H1 (cell line): ENCODE data around the gene SLC22A15. TPM values are rescaled to one million over a fixed set of nuclear protein-coding genes. Genes with fewer than 3 reads are reported as not detected.

Experiments
- CTCF ChIA-PET: fragments of 300-600 bp; sonication (Branson Sonifier 250); formaldehyde crosslinking; loops from one replicate; lab custom pipeline; 2021; ENCODE audit not compliant: partially characterized antibody; lab: Charles Lee
- POLR2A ChIA-PET: fragments of 300-600 bp; sonication (Branson Sonifier 250); formaldehyde crosslinking; loops from one replicate; lab custom pipeline; 2021; ENCODE audit warnings: inconsistent platforms; ENCODE audit not compliant: partially characterized antibody; lab: Charles Lee
- DNase-seq, 2 experiments: peaks; one replicate each; pipeline versions ENCODE4 v3.0.0 to v3.0.0-alpha.2; 2010 to 2022; ENCODE audit warnings: low spot score in 2 of 2, low read depth in 1 of 2, mixed read lengths in 1 of 2
- FAIRE-seq: peaks from 2 replicates; lab custom pipeline; 2011; peaks lifted over from hg19 to GRCh38; lab: Jason Lieb, UNC
- H2AFZ ChIP-seq: 2 replicates; pipeline ENCODE4 v1.8.1; 2012; ENCODE audit warnings: low read length, inconsistent platforms
- H2AK5ac ChIP-seq: 2 replicates; pipeline ENCODE4 v1.6.1; 2013; ENCODE audit warnings: low read depth, low read length
- H2BK120ac ChIP-seq: replicated peaks from 2 replicates; pipeline ENCODE3; 2013; ENCODE audit warnings: low read depth, low read length, inconsistent platforms
- H2BK12ac ChIP-seq: 2 replicates; pipeline ENCODE4 v1.6.1; 2013; ENCODE audit warnings: low read depth, low read length
- H2BK15ac ChIP-seq: 2 replicates; pipeline ENCODE4 v1.6.1; 2013; ENCODE audit warnings: low read length
- H2BK20ac ChIP-seq: 2 replicates; pipeline ENCODE4 v1.6.1; 2013; ENCODE audit warnings: low read length
- H2BK5ac ChIP-seq: 2 replicates; pipeline ENCODE4 v1.6.1; 2013; ENCODE audit warnings: low read depth, low read length
- H3K14ac ChIP-seq: 2 replicates; pipeline ENCODE4 v1.6.1; 2013; ENCODE audit warnings: inconsistent platforms; ENCODE audit not compliant: insufficient read length
- H3K18ac ChIP-seq: 2 replicates; pipeline ENCODE4 v1.6.1; 2013; ENCODE audit warnings: low read length; ENCODE audit errors: extremely low read depth
- H3K23ac ChIP-seq: 2 replicates; pipeline ENCODE4 v1.6.1; 2013; ENCODE audit warnings: inconsistent platforms; ENCODE audit not compliant: insufficient read length
- H3K23me2 ChIP-seq: 2 replicates; pipeline ENCODE4 v1.6.1; 2013; ENCODE audit warnings: low read depth, low read length
- H3K27ac ChIP-seq: 2 replicates; pipeline ENCODE4 v1.6.1; 2011; ENCODE audit warnings: low read depth, low read length, inconsistent platforms
- H3K27me3 ChIP-seq, 4 experiments: replicated peaks in 1 of 4; 1 replicate in 1 of 4; 2 replicates in 3 of 4; pipeline versions ENCODE4 v1.6.1 to v1.8.1; 2011 to 2013; ENCODE audit warnings: low read length in 3 of 4, mild to moderate bottlenecking in 3 of 4, inconsistent platforms in 2 of 4, mixed read lengths in 2 of 4, moderate library complexity in 1 of 4; ENCODE audit not compliant: control insufficient read depth in 3 of 4, insufficient read depth in 3 of 4; ENCODE audit errors: extremely low read depth in 1 of 4
- H3K36me3 ChIP-seq, 4 experiments: 2 replicates each; pipeline versions ENCODE4 v1.6.1 to v1.8.1; 2011 to 2013; ENCODE audit warnings: mild to moderate bottlenecking in 4 of 4, low read length in 3 of 4, moderate library complexity in 2 of 4, control low read depth in 1 of 4, inconsistent platforms in 1 of 4; ENCODE audit not compliant: insufficient read depth in 4 of 4, control insufficient read depth in 2 of 4
- H3K4ac ChIP-seq: replicated peaks from 2 replicates; pipeline ENCODE3; 2013; ENCODE audit warnings: low read length, low read depth, mixed read lengths, inconsistent platforms; ENCODE audit not compliant: insufficient read length
- H3K4me1 ChIP-seq, 4 experiments: replicated peaks in 1 of 4; 1 replicate in 1 of 4; 2 replicates in 3 of 4; pipeline versions ENCODE4 v1.6.1 to v1.8.1; 2011 to 2013; ENCODE audit warnings: low read length in 3 of 4, inconsistent platforms in 2 of 4, mixed read lengths in 1 of 4; ENCODE audit not compliant: insufficient read depth in 4 of 4, control insufficient read depth in 3 of 4
- H3K4me2 ChIP-seq, 2 experiments: 2 replicates each; pipeline versions ENCODE4 v1.6.1 to v1.8.1; 2011 to 2013; ENCODE audit warnings: low read depth in 2 of 2, low read length in 2 of 2, control low read depth in 1 of 2, inconsistent platforms in 1 of 2, mild to moderate bottlenecking in 1 of 2; ENCODE audit not compliant: insufficient read depth in 1 of 2
- H3K4me3 ChIP-seq, 4 experiments: fragments of 200-600, 300-600 bp in 1 of 4; sonication (generic), shearing (Covaris generic), sonication (Bioruptor Twin) in 1 of 4; 2 replicates each; pipeline versions ENCODE4 v1.5.1 to v1.8.1; 2011 to 2016; ENCODE audit warnings: low read length in 4 of 4, low read depth in 3 of 4, control low read depth in 2 of 4, inconsistent platforms in 2 of 4, mild to moderate bottlenecking in 2 of 4, mixed read lengths in 1 of 4, moderate library complexity in 1 of 4; ENCODE audit not compliant: insufficient read depth in 2 of 4; ENCODE audit errors: extremely low read depth in 1 of 4
- H3K56ac ChIP-seq: replicated peaks from 2 replicates; pipeline ENCODE3; 2013; ENCODE audit warnings: low read depth, mild to moderate bottlenecking, mixed read lengths, low read length, inconsistent platforms; ENCODE audit not compliant: insufficient read length
- H3K79me1 ChIP-seq: 2 replicates; pipeline ENCODE4 v1.6.1; 2013; ENCODE audit warnings: low read depth, low read length, control low read depth
- H3K79me2 ChIP-seq, 2 experiments: 2 replicates each; pipeline versions ENCODE4 v1.6.1 to v1.8.1; 2012 to 2013; ENCODE audit warnings: low read length in 2 of 2, mild to moderate bottlenecking in 2 of 2, inconsistent platforms in 1 of 2; ENCODE audit not compliant: insufficient read depth in 2 of 2, control insufficient read depth in 1 of 2
- H3K9ac ChIP-seq, 4 experiments: replicated peaks in 1 of 4; 1 replicate in 1 of 4; 2 replicates in 3 of 4; pipeline versions ENCODE4 v1.6.1 to v1.8.1; 2011 to 2013; ENCODE audit warnings: low read depth in 3 of 4, low read length in 3 of 4, control low read depth in 2 of 4, mild to moderate bottlenecking in 2 of 4, moderate library complexity in 2 of 4, inconsistent platforms in 1 of 4; ENCODE audit errors: extremely low read depth in 1 of 4
- H3K9me3 ChIP-seq, 2 experiments: 2 replicates each; pipeline versions ENCODE4 v1.6.1 to v1.8.1; 2012 to 2013; ENCODE audit warnings: mild to moderate bottlenecking in 2 of 2, moderate library complexity in 2 of 2, control low read depth in 1 of 2, inconsistent platforms in 1 of 2, low read depth in 1 of 2, low read length in 1 of 2, mixed read lengths in 1 of 2; ENCODE audit not compliant: insufficient read depth in 2 of 2
- H4K20me1 ChIP-seq, 2 experiments: replicated peaks in 1 of 2; 2 replicates each; pipeline versions ENCODE3 to v1.8.1; 2011 to 2013; ENCODE audit warnings: inconsistent platforms in 2 of 2, low read length in 2 of 2, mild to moderate bottlenecking in 1 of 2; ENCODE audit not compliant: insufficient read depth in 2 of 2, control insufficient read depth in 1 of 2
- H4K5ac ChIP-seq: 2 replicates; pipeline ENCODE4 v1.6.1; 2013; ENCODE audit warnings: low read length, low read depth, mixed read lengths, inconsistent platforms; ENCODE audit not compliant: insufficient read length
- H4K8ac ChIP-seq: 2 replicates; pipeline ENCODE4 v1.8.0; 2013; ENCODE audit warnings: mild to moderate bottlenecking, moderate library complexity, low read length, inconsistent platforms; ENCODE audit not compliant: insufficient read depth; ENCODE audit errors: extremely low read depth
- H4K91ac ChIP-seq: replicated peaks from 2 replicates; pipeline ENCODE3; 2013; ENCODE audit warnings: low read length, mixed read lengths, inconsistent platforms; ENCODE audit not compliant: insufficient read length
- CBX5 ChIP-seq: fragments of 300-800, 300-1000 bp; sonication (generic); IDR thresholded peaks from 2 replicates; pipeline ENCODE4 v1.7.1; 2016; ENCODE audit warnings: antibody characterized with exemption, low read length, low read depth
- CTBP2 ChIP-seq: IDR thresholded peaks from 2 replicates; pipeline ENCODE4 v1.7.0; 2011; ENCODE audit warnings: borderline replicate concordance, mild to moderate bottlenecking, moderate library complexity, mixed read lengths, low read length; ENCODE audit not compliant: insufficient read depth, insufficient read length
- EGR1 ChIP-seq: IDR thresholded peaks from 2 replicates; pipeline ENCODE4 v1.6.1; 2011; ENCODE audit warnings: low read depth, low read length, borderline replicate concordance
- FOSL1 ChIP-seq: IDR thresholded peaks from 2 replicates; pipeline ENCODE4 v1.6.1; 2011; ENCODE audit warnings: mild to moderate bottlenecking, low read depth, low read length, moderate library complexity; ENCODE audit not compliant: insufficient read depth
- HDAC2 ChIP-seq, 2 experiments: fragments of 300-600 bp in 1 of 2; sonication (generic) in 1 of 2; IDR thresholded peaks; 2 replicates each; pipeline ENCODE4 v1.6.1; 2011 to 2012; ENCODE audit warnings: low read depth in 2 of 2, low read length in 2 of 2, mild to moderate bottlenecking in 2 of 2, moderate library complexity in 2 of 2, borderline replicate concordance in 1 of 2, inconsistent platforms in 1 of 2
- NRF1 ChIP-seq: IDR thresholded peaks from 2 replicates; pipeline ENCODE4 v1.6.1; 2011; ENCODE audit warnings: mild to moderate bottlenecking, low read depth, low read length, improper control_type of control experiment
- RAD21 ChIP-seq, 2 experiments: IDR thresholded peaks in 1 of 2; conservative IDR thresholded peaks in 1 of 2; 2 replicates each; pipeline ENCODE4 v1.6.1; 2011; ENCODE audit warnings: low read depth in 2 of 2, low read length in 2 of 2, improper control_type of control experiment in 1 of 2, inconsistent platforms in 1 of 2, mild to moderate bottlenecking in 1 of 2, moderate library complexity in 1 of 2
- SAP30 ChIP-seq: fragments of 300-600 bp; sonication (generic); IDR thresholded peaks from 2 replicates; pipeline ENCODE4 v1.7.1; 2012; ENCODE audit warnings: low read length, moderate library complexity, mild to moderate bottlenecking, inconsistent platforms; ENCODE audit not compliant: insufficient read depth, insufficient replicate concordance
- SIX5 ChIP-seq: IDR thresholded peaks from 2 replicates; pipeline ENCODE4 v1.6.1; 2011; ENCODE audit warnings: mild to moderate bottlenecking, low read depth, low read length
- SP4 ChIP-seq: IDR thresholded peaks from 2 replicates; pipeline ENCODE4 v1.6.1; 2012; ENCODE audit warnings: low read length, inconsistent platforms
- SUZ12 ChIP-seq: fragments of 200-600 bp; sonication (generic); IDR thresholded peaks from 2 replicates; pipeline ENCODE4 v1.6.1; 2012; ENCODE audit warnings: mild to moderate bottlenecking, inconsistent platforms, low read length, moderate library complexity, mixed read lengths
- TAF7 ChIP-seq: optimal IDR thresholded peaks from 2 replicates; pipeline ENCODE3; 2011; ENCODE audit warnings: low read depth, mild to moderate bottlenecking, inconsistent platforms, low read length, moderate library complexity, borderline replicate concordance
- WGBS, 2 experiments: shearing (Covaris generic) in 1 of 2; methylation state at CpG; one replicate each; pipeline versions ENCODE4 v1.1.6 to v1.1.7; 2013 to 2015; ENCODE audit warnings: low lambda C conversion rate in 2 of 2, mixed read lengths in 2 of 2, inconsistent platforms in 1 of 2, low coverage in 1 of 2, missing lambda C conversion rate in 1 of 2; ENCODE audit not compliant: insufficient replicate concordance in 2 of 2, insufficient coverage in 1 of 2, insufficient read length in 1 of 2; ENCODE audit errors: extremely low coverage in 1 of 2, missing lambda C conversion rate in 1 of 2; 5-methylcytosine and 5-hydroxymethylcytosine counted together
- polyA plus RNA-seq, 7 experiments: library from polyadenylated mRNA; depleted of rRNA in 3 of 7; stranded (reverse) in 5 of 7; unstranded in 2 of 7; fragments of >200 nt in 5 of 7; fragments of 200-250 nt in 2 of 7; gene quantifications; 1 replicate in 5 of 7; 2 replicates in 1 of 7; 4 replicates in 1 of 7; pipeline versions ENCODE4 v1.2.1 to v1.2.3, GENCODE V29; 2011 to 2013; ENCODE audit warnings: missing spikeins in 2 of 7, mixed read lengths in 2 of 7
- total RNA-seq: library from RNA; stranded (reverse); fragmentation: NEBNext Ultra II Directional; extraction: Animal tissue kit (Norgen Biotek cat#: 25700); gene quantifications from 2 replicates; pipeline ENCODE4 v1.2.1, GENCODE V29; 2021

Gene SLC22A15
- total and polyA plus RNA-seq, 2 of the 8 experiments (the other 6 are each of a cell fraction or from before 2014, with no cell fraction given), result 3.2 to 3.3 TPM

- no peak overlapping the region for H2BK15ac ChIP-seq
- H3K27me3 ChIP-seq, result no peaks in the 10 kb centered on the region
- no peak overlapping the region for H2BK20ac ChIP-seq
- H2BK120ac ChIP-seq, result no peak overlapping the region
- H3K79me1 ChIP-seq, result no peaks in the 10 kb centered on the region; the same call in 1 of the 2 replicates
- no peak overlapping the region for H4K5ac ChIP-seq
- no peak overlapping the region for H3K9ac ChIP-seq
- no peaks in the 10 kb centered on the region for H3K36me3 ChIP-seq
- ChIA-PET CTCF (interaction anchor here (0.7 to 5.3 kb wide), 5 partner anchors 8 to 283 kb away, joined by 3 to 30 read pairs (median 3); no protein-coding TSS in a partner anchor), POLR2A (no interaction called here)
- H3K9me3 ChIP-seq, result no peaks in the 10 kb centered on the region
- WGBS, 2 experiments, result 87% methylated on average over 3 of the region's 3 CpGs; no CpG with 5 or more reads in 1 of the 2 experiments
- H3K4ac ChIP-seq, result no peak overlapping the region
- no peak overlapping the region for H2AFZ ChIP-seq
- H4K20me1 ChIP-seq, result no peaks in the 10 kb centered on the region
- no peak overlapping the region for H3K4me2 ChIP-seq
- H3K14ac ChIP-seq, result no peak overlapping the region
- no peak overlapping the region for H4K91ac ChIP-seq
- H2BK12ac ChIP-seq, result no peak overlapping the region
- DNase-seq (no peak), FAIRE-seq (no peak)
- no peak overlapping the region for H3K18ac ChIP-seq
- H3K27ac ChIP-seq, result no peak overlapping the region
- no peak overlapping the region for H4K8ac ChIP-seq
- H3K56ac ChIP-seq, result no peak overlapping the region
- TF ChIP-seq SAP30 (no peak), SP4 (no peak), TAF7 (no peak), HDAC2 (IDR thresholded peaks at IDR 0.05; ENCODE audit: borderline replicate concordance in 1 of 2, low read depth in 2 of 2, low read length in 2 of 2) (no peak), SIX5 (no peak), CBX5 (no peak), EGR1 (no peak), NRF1 (no peak), FOSL1 (no peak), SUZ12 (no peak), RAD21 (IDR thresholded peaks at IDR 0.05 in 1 of 2, conservative IDR thresholded peaks at IDR 0.05 in 1 of 2; ENCODE audit: low read depth in 2 of 2, low read length in 2 of 2) (no peak), CTBP2 (no peak)
- H2AK5ac ChIP-seq, result no peak overlapping the region
- H3K79me2 ChIP-seq, result no peaks in the 10 kb centered on the region
- no peak overlapping the region for H3K4me3 ChIP-seq
- H3K4me1 ChIP-seq, result no peaks in the 10 kb centered on the region
- peaks cover 2% of the 10 kb centered on the region; the same call in 1 of the 2 replicates for H3K23me2 ChIP-seq
- no peak overlapping the region for H2BK5ac ChIP-seq
- H3K23ac ChIP-seq, result no peak overlapping the region
Observed at GRCh38 chr1:115989699-115990098, 13.4 kb downstream of the SLC22A15 start.
